GM20000 (cell line): ENCODE results near the gene COL5A2.

ENCODE experiments used
- DNase-seq: peaks from one replicate; pipeline ENCODE4 v3.0.0; 2012; ENCODE audit warnings: low spot score
- TF ChIP-seq, protein P1 (sequence below): IDR thresholded peaks from 2 replicates; pipeline ENCODE4 v1.5.1; 2012; ENCODE audit warnings: mild to moderate bottlenecking, control low read depth; ENCODE audit errors: extremely low read depth, missing control alignments

Gene COL5A2

DNA sequence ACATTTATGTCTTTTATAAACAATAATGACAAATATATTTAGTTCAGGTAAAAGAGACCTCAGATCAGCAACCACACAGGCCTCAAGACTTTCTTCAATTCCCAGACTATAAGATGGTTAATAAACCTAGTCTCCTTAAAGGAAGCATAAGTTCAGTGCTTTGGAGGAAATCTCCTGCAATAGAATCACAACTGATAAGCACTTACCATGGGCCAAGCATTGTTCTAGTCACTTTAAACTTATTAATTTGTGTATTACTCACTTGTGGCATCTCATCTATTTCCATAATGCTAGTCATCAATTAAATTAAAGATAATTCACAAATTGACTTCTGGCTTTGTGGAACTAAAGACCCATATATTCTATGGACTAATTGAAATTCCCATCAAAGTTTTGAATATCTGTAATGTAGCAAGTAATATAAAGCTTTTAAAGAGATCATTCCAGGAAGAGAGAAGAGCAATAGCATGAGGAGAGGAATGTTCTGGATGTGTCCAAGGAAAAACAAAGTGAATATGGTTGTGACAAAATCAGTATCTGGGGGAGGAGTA, 163.2 kb downstream of the COL5A2 start:
- TF ChIP-seq, protein P1, sequence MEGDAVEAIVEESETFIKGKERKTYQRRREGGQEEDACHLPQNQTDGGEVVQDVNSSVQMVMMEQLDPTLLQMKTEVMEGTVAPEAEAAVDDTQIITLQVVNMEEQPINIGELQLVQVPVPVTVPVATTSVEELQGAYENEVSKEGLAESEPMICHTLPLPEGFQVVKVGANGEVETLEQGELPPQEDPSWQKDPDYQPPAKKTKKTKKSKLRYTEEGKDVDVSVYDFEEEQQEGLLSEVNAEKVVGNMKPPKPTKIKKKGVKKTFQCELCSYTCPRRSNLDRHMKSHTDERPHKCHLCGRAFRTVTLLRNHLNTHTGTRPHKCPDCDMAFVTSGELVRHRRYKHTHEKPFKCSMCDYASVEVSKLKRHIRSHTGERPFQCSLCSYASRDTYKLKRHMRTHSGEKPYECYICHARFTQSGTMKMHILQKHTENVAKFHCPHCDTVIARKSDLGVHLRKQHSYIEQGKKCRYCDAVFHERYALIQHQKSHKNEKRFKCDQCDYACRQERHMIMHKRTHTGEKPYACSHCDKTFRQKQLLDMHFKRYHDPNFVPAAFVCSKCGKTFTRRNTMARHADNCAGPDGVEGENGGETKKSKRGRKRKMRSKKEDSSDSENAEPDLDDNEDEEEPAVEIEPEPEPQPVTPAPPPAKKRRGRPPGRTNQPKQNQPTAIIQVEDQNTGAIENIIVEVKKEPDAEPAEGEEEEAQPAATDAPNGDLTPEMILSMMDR, result no peak
- DNase-seq, result no peak

DNA sequence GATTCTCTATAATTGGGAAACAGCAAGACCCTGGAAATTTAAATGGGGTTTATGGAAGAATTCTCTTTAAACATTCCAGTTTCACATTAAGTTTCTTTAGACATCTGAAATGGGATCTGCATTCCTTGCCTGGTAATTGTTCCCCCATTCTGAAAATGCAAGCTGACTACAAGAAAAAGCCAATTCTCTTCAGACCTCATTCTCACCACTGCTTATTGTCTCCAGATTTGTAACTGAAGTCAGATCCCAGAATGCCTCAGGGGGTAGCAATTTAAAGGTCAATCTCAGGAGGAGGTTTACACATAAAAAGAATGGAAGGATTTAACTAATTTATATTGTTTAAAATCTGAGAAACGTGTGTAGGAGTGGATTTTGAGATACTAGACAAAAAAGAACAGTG, 164.2 kb downstream of the COL5A2 start:
- DNase-seq, result no peak
- TF ChIP-seq, protein P1, result no peak

DNA sequence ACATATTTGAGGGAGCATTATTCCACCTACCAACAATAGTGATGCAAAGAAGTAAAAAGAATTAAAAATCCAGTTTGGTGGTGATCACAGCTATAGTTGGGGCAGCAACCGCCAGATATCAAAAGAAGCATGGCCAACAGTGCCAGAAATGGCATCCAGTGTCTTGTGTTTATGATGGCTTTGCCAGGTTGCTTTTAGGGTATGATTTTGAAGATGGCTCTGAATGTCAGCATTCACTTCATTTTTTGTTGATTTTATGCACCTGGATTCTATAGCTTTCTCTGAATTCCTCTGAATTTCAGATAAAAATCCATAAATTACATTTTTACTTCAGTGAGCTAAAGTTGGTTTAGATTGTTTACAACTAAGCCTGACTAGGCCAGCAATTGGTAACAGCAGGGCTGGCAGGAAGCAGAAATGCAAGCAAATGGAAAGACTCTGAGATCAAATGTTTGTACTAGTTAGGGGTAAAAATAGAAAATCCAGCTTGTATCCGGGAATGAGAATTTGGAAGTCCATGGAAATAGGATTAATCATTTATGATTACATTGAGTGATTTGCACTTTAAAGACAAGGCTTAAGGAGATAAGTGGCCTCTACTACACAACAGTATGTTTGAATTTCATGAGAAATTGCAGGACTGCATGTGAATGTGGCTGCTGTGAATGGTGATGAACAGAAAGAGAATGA, 165.0 kb downstream of the COL5A2 start:
- DNase-seq, result no peak
- TF ChIP-seq, protein P1, result no peak

DNA sequence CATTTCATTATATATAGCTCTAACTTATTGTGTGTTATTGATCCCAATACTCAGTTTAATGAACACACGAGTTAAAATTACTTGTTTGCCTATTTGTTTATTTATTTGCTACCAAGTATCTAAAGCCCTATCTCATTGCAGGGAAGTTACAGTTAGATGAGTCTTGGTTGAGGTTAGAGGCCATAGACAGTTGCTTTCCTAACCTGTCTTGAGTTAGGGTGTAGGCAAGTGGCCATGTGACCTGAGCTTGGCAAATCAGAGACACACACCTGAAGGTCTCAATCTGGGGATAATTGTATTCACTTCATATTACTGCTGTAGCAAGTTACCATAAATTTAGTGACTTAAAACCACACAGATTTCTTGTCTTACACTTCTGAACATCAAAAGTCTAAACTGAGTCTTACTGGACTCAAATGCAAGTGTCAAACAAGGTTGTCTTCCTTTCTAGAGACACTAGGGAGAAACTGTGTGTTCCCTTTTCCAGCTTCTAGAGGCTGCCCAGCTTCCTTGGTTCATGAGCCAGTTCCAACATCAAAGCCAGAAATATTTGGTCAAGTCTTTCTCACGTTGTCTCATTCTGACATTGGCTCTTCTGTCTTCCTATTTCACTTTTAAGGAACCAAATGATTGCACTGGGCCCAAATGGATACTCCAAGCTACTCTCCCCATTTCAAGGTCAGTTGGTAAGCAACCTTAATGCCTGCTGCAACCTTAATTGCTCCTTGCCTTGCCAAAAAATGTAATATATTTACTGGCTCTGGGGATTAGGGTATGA, 165.7 kb downstream of the COL5A2 start:
- TF ChIP-seq, protein P1, result no peak
- no peak for DNase-seq

DNA sequence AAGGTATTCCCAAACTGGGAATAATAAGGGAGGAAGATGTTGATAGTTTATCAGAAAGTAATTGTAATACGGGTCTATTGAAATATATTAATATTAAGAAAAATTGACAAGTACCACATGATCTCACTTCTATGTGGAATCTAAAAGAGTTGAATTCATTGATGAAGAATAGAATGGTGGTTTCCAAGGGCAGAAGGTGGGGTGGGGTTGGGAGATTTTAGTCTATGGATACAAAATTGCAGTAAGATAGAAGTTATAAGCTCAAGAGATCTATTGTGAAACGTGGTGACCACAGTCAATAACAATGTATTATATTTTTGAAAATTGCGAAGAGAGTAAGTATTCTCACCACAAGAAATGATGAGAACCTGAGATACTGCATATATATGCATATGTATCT, 166.5 kb downstream of the COL5A2 start:
- TF ChIP-seq, protein P1, result no peak
- no peak for DNase-seq

DNA sequence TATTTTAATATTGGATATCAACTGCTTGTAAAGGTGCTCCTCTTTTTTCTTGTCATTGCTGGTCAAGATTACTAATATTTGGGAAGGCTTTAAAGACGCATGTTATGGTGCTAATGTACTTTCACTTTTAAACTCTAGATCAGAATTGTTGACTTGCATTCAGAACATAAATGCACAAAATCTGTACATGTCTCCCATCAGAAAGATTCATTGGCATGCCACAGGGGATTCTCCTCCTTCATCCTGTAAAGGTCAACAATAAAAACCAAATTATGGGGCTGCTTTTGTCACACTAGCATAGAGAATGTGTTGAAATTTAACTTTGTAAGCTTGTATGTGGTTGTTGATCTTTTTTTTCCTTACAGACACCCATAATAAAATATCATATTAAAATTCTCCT, 167.2 kb downstream of the COL5A2 start:
- DNase-seq, result no peak
- TF ChIP-seq, protein P1, result no peak

DNA sequence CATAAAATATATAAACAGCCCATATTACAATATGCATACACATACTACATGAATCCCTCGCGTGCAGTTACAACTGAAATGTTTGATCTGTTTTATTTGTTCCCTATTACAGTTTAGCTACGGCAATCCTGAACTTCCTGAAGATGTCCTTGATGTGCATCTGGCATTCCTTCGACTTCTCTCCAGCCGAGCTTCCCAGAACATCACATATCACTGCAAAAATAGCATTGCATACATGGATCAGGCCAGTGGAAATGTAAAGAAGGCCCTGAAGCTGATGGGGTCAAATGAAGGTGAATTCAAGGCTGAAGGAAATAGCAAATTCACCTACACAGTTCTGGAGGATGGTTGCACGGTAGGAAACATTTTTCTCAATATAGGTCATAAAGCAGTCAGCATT, 169.0 kb downstream of the COL5A2 start:
- TF ChIP-seq, protein P1, result no peak
- DNase-seq, result no peak
